Testis (tissue), 2 donors: ENCODE results near the gene SETD3.

Experiments
- POLR2A ChIP-seq: fragments of 450-650 bp; IDR thresholded peaks from one replicate; pipeline ENCODE4 v1.6.1; 2017; ENCODE audit warnings: antibody characterized with exemption, mild to moderate bottlenecking, moderate library complexity
- TF ChIP-seq, protein P1 (sequence below), 3 experiments: fragments of 450-650 bp in 2 of 3; fragments of 200-600 bp in 1 of 3; sonication (generic) in 1 of 3; IDR thresholded peaks; one replicate each; pipeline ENCODE4 v1.5.1; 2016 to 2019; ENCODE audit warnings: antibody characterized with exemption in 3 of 3, mild to moderate bottlenecking in 2 of 3, moderate library complexity in 1 of 3

DNA sequence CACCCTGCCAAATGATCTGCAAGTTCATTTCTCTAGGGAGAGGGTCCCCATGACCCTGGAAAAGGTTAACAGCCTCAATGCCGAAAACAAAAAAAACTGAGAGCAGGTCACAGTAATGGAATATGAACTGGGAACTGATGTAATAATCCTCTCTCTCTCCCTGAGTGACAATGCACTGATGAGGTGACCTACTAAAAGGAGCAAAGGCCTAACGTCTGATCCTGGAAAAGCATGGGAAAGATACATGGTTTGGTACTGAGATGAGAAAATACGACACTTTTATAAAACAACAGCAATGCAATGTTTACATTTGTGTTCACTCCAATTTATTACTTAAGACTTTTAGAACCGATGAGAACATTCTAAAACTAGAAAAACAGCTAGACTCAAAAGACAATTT lies 27.7 kb downstream of the SETD3 start:
- TF ChIP-seq, protein P1, sequence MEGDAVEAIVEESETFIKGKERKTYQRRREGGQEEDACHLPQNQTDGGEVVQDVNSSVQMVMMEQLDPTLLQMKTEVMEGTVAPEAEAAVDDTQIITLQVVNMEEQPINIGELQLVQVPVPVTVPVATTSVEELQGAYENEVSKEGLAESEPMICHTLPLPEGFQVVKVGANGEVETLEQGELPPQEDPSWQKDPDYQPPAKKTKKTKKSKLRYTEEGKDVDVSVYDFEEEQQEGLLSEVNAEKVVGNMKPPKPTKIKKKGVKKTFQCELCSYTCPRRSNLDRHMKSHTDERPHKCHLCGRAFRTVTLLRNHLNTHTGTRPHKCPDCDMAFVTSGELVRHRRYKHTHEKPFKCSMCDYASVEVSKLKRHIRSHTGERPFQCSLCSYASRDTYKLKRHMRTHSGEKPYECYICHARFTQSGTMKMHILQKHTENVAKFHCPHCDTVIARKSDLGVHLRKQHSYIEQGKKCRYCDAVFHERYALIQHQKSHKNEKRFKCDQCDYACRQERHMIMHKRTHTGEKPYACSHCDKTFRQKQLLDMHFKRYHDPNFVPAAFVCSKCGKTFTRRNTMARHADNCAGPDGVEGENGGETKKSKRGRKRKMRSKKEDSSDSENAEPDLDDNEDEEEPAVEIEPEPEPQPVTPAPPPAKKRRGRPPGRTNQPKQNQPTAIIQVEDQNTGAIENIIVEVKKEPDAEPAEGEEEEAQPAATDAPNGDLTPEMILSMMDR (IDR thresholded peaks at IDR 0.05) = no peak
- no peak for TF ChIP-seq POLR2A
